ENCODE data around the gene FRAT1.
"Not testable (repeated sequence)": the region's sequence is repeated elsewhere in the genome, so short reads cannot be mapped to it uniquely, and the experiment has no call there.

Gene FRAT1

GRCh38 chr10:97338041-97338440, 19.0 kb downstream of the FRAT1 start:
- Histone ChIP-seq H4K20me1 (ENCODE audit: insufficient read depth, low read length) (no peaks in the 10 kb centered on the region), H3K4me2 (ENCODE audit: low read length) (no peak overlapping the region), H3K9me3 (ENCODE audit: low read length) (no peaks in the 10 kb centered on the region), H3K36me3 (ENCODE audit: insufficient read depth, low read length) (no peaks in the 10 kb centered on the region), H3K4me3 (ENCODE audit: low read depth, low read length, poor library complexity, severe bottlenecking) (no peak overlapping the region), H2AFZ (ENCODE audit: low read length) (no peak overlapping the region), H3K27me3 (ENCODE audit: insufficient read depth, low read length) (no peaks in the 10 kb centered on the region), H3K79me2 (ENCODE audit: insufficient read depth, low read length) (no peaks in the 10 kb centered on the region), H3K9ac (ENCODE audit: low read length) (no peak overlapping the region), H3K27ac (ENCODE audit: low read depth, low read length, poor library complexity, severe bottlenecking) (no peak overlapping the region), H3F3A (ENCODE audit: insufficient read depth, low read length) (no peaks in the 10 kb centered on the region), H3K9me2 (ENCODE audit: low read depth, low read length) (no peaks in the 10 kb centered on the region), H3K4me1 (ENCODE audit: insufficient read depth, low read length, severe bottlenecking) (peaks cover 20% of the 10 kb centered on the region)
- TF ChIP-seq CTCF (IDR thresholded peaks at IDR 0.05; ENCODE audit: low read length) (no peak), EZH2 (IDR thresholded peaks at IDR 0.05; ENCODE audit: borderline replicate concordance, low read length) (no peak)

- Histone ChIP-seq H2AFZ (ENCODE audit: low read length) (no peak overlapping the region), H3K4me2 (ENCODE audit: low read length) (no peak overlapping the region), H3K9me3 (ENCODE audit: low read length) (no peaks in the 10 kb centered on the region), H3K36me3 (ENCODE audit: insufficient read depth, low read length) (no peaks in the 10 kb centered on the region), H3K27ac (ENCODE audit: low read depth, low read length, poor library complexity, severe bottlenecking) (no peak overlapping the region), H3K27me3 (ENCODE audit: insufficient read depth, low read length) (no peaks in the 10 kb centered on the region), H3K4me3 (ENCODE audit: low read depth, low read length, poor library complexity, severe bottlenecking) (no peak overlapping the region), H4K20me1 (ENCODE audit: insufficient read depth, low read length) (no peaks in the 10 kb centered on the region), H3K9ac (ENCODE audit: low read length) (no peak overlapping the region), H3K79me2 (ENCODE audit: insufficient read depth, low read length) (no peaks in the 10 kb centered on the region), H3K9me2 (ENCODE audit: low read depth, low read length) (no peaks in the 10 kb centered on the region), H3K4me1 (ENCODE audit: insufficient read depth, low read length, severe bottlenecking) (peaks cover 4% of the 10 kb centered on the region), H3F3A (ENCODE audit: insufficient read depth, low read length) (no peaks in the 10 kb centered on the region)
- no peak for TF ChIP-seq EZH2 (IDR thresholded peaks at IDR 0.05; ENCODE audit: borderline replicate concordance, low read length)
- TF ChIP-seq CTCF (IDR thresholded peaks at IDR 0.05; ENCODE audit: low read length): no peak
Observed at GRCh38 chr10:97341416-97341815, 22.3 kb downstream of the FRAT1 start.

- not testable (repeated sequence) for H3K4me2 ChIP-seq (ENCODE audit: low read length); H3K36me3 ChIP-seq (ENCODE audit: insufficient read depth, low read length); H3K9ac ChIP-seq (ENCODE audit: low read length); H3F3A ChIP-seq (ENCODE audit: insufficient read depth, low read length); H3K27me3 ChIP-seq (ENCODE audit: insufficient read depth, low read length); H3K9me3 ChIP-seq (ENCODE audit: low read length); H3K4me3 ChIP-seq (ENCODE audit: low read depth, low read length, poor library complexity, severe bottlenecking); H3K27ac ChIP-seq (ENCODE audit: low read depth, low read length, poor library complexity, severe bottlenecking); H3K79me2 ChIP-seq (ENCODE audit: insufficient read depth, low read length); H2AFZ ChIP-seq (ENCODE audit: low read length); H4K20me1 ChIP-seq (ENCODE audit: insufficient read depth, low read length); H3K9me2 ChIP-seq (ENCODE audit: low read depth, low read length); H3K4me1 ChIP-seq (ENCODE audit: insufficient read depth, low read length, severe bottlenecking)
Observed at GRCh38 chr10:97343664-97344063, 24.6 kb downstream of the FRAT1 start.

- no peak overlapping the region for H3K4me2 ChIP-seq (ENCODE audit: low read length)
- H3K79me2 ChIP-seq (ENCODE audit: insufficient read depth, low read length): no peaks in the 10 kb centered on the region
- H3K4me3 ChIP-seq (ENCODE audit: low read depth, low read length, poor library complexity, severe bottlenecking): no peak overlapping the region
- no peaks in the 10 kb centered on the region for H4K20me1 ChIP-seq (ENCODE audit: insufficient read depth, low read length)
- no peaks in the 10 kb centered on the region for H3K27me3 ChIP-seq (ENCODE audit: insufficient read depth, low read length)
- H3F3A ChIP-seq (ENCODE audit: insufficient read depth, low read length): no peaks in the 10 kb centered on the region
- no peak overlapping the region for H3K27ac ChIP-seq (ENCODE audit: low read depth, low read length, poor library complexity, severe bottlenecking)
- no peaks in the 10 kb centered on the region for H3K9me3 ChIP-seq (ENCODE audit: low read length)
- H3K36me3 ChIP-seq (ENCODE audit: insufficient read depth, low read length): no peaks in the 10 kb centered on the region
- TF ChIP-seq EZH2 (IDR thresholded peaks at IDR 0.05; ENCODE audit: borderline replicate concordance, low read length) (no peak), CTCF (IDR thresholded peaks at IDR 0.05; ENCODE audit: low read length) (no peak)
- no peaks in the 10 kb centered on the region for H3K4me1 ChIP-seq (ENCODE audit: insufficient read depth, low read length, severe bottlenecking)
- no peaks in the 10 kb centered on the region for H3K9me2 ChIP-seq (ENCODE audit: low read depth, low read length)
- H2AFZ ChIP-seq (ENCODE audit: low read length): no peak overlapping the region
- H3K9ac ChIP-seq (ENCODE audit: low read length): no peak overlapping the region
Observed at GRCh38 chr10:97347317-97347716, 28.2 kb downstream of the FRAT1 start.
